Measurements from ENCODE around the gene TMPRSS6.
A peak's percentile ranks its signal among the peaks of the same experiment; 100 is the strongest.

The TMPRSS6 gene

GRCh38 chr22:37024339-37025157 lies 85.0 kb downstream of the TMPRSS6 start:
- no peak for DNase-seq

- no peak for DNase-seq
Measured at GRCh38 chr22:37023743-37024338, 85.7 kb downstream of the TMPRSS6 start.

GRCh38 chr22:37022483-37023337 lies 86.8 kb downstream of the TMPRSS6 start:
- DNase-seq = no peak

GRCh38 chr22:37021710-37022482 lies 87.6 kb downstream of the TMPRSS6 start:
- peak; percentile 48 for DNase-seq

- no peak for DNase-seq
Measured at GRCh38 chr22:37021041-37021440, 88.5 kb downstream of the TMPRSS6 start.

- DNase-seq = no peak
Measured at GRCh38 chr22:37020192-37020479, 89.4 kb downstream of the TMPRSS6 start.

- DNase-seq = peak; percentile 30
Measured at GRCh38 chr22:37019309-37020191, 90.0 kb downstream of the TMPRSS6 start, which contains the start of the genes MPST and TST. Gene MPST, plus strand, starts transcription at chr22:37019742. Its CDS starts 95 bp downstream, at chr22:37019837. Gene TST, minus strand, starts transcription at chr22:37019447. Its CDS starts 715 bp downstream, at chr22:37018732.

GRCh38 chr22:37018815-37019308 lies 90.7 kb downstream of the TMPRSS6 start:
- DNase-seq = no peak

- DNase-seq = no peak
Measured at GRCh38 chr22:37018086-37018814, 91.3 kb downstream of the TMPRSS6 start.

GRCh38 chr22:37017356-37017755 lies 92.2 kb downstream of the TMPRSS6 start:
- no peak for DNase-seq

- DNase-seq = no peak
Measured at GRCh38 chr22:37016134-37016910, 93.2 kb downstream of the TMPRSS6 start.

- no peak for DNase-seq
Measured at GRCh38 chr22:37015587-37015878, 94.0 kb downstream of the TMPRSS6 start.

All from CD4-positive, alpha-beta T cell treated with Interferon gamma for 1 hour (primary cell).